Liver (tissue), 9 donors: ENCODE measurements around the gene ALDH1B1. TPM values are rescaled to one million over a fixed set of nuclear protein-coding genes. Genes with fewer than 3 reads are reported as not detected.

Experiments used
- DNase-seq: peaks from one replicate; pipeline ENCODE4 v3.0.0-alpha.2; 2017; ENCODE audit warnings: low spot score
- H3K27ac ChIP-seq, 2 donors: one replicate each; pipeline ENCODE4 v1.7.0; 2013; ENCODE audit warnings: inconsistent platforms in 2 of 2, low read length in 2 of 2, control low read depth in 1 of 2, low read depth in 1 of 2, mild to moderate bottlenecking in 1 of 2
- H3K27me3 ChIP-seq, 4 donors: one replicate each; pipeline versions ENCODE4 v1.6.1 to v1.7.0; 2013; ENCODE audit warnings: low read length in 3 of 4, inconsistent platforms in 1 of 4, mild to moderate bottlenecking in 1 of 4, moderate library complexity in 1 of 4; ENCODE audit not compliant: control insufficient read depth in 4 of 4, insufficient read depth in 4 of 4
- H3K36me3 ChIP-seq, 4 donors: one replicate each; pipeline versions ENCODE4 v1.6.1 to v1.7.0; 2013; ENCODE audit warnings: low read length in 3 of 4, mild to moderate bottlenecking in 3 of 4, low read depth in 1 of 4, moderate library complexity in 1 of 4; ENCODE audit not compliant: control insufficient read depth in 4 of 4, insufficient read depth in 3 of 4
- H3K4me1 ChIP-seq, 4 donors: one replicate each; pipeline versions ENCODE4 v1.6.1 to v1.7.0; 2013; ENCODE audit warnings: low read length in 3 of 4, mild to moderate bottlenecking in 3 of 4, moderate library complexity in 1 of 4; ENCODE audit not compliant: control insufficient read depth in 4 of 4, insufficient read depth in 4 of 4
- H3K4me3 ChIP-seq, 3 donors: one replicate each; pipeline versions ENCODE4 v1.6.1 to v1.7.0; 2013; ENCODE audit warnings: low read length in 3 of 3, control low read depth in 1 of 3, low read depth in 1 of 3, mild to moderate bottlenecking in 1 of 3
- H3K9ac ChIP-seq, 2 donors: one replicate each; pipeline ENCODE4 v1.7.0; 2013; ENCODE audit warnings: low read length in 2 of 2, mild to moderate bottlenecking in 2 of 2, moderate library complexity in 2 of 2, control low read depth in 1 of 2, low read depth in 1 of 2
- H3K9me3 ChIP-seq, 4 donors: one replicate each; pipeline versions ENCODE4 v1.6.1 to v1.7.0; 2013; ENCODE audit warnings: low read length in 3 of 4; ENCODE audit not compliant: control insufficient read depth in 4 of 4
- EGR1 ChIP-seq, 2 donors: IDR thresholded peaks; 2 replicates each; pipeline ENCODE4 v1.6.1; 2016 to 2018; ENCODE audit warnings: antibody characterized with exemption in 2 of 2, low read depth in 2 of 2
- FOXA1 ChIP-seq: IDR thresholded peaks from 2 replicates; pipeline ENCODE4 v1.6.1; 2016; ENCODE audit warnings: antibody characterized with exemption
- FOXA2 ChIP-seq: IDR thresholded peaks from 2 replicates; pipeline ENCODE4 v1.6.1; 2016; ENCODE audit warnings: antibody characterized with exemption
- GABPA ChIP-seq, 2 donors: IDR thresholded peaks in 1 of 2; conservative IDR thresholded peaks in 1 of 2; 2 replicates each; pipeline ENCODE4 v1.6.1; 2016; ENCODE audit warnings: antibody characterized with exemption in 2 of 2, mild to moderate bottlenecking in 1 of 2, moderate library complexity in 1 of 2
- HNF4A ChIP-seq, 2 donors: conservative IDR thresholded peaks; 2 replicates each; pipeline ENCODE4 v1.6.1; 2016; ENCODE audit warnings: antibody characterized with exemption in 2 of 2, mild to moderate bottlenecking in 2 of 2
- HNF4G ChIP-seq: IDR thresholded peaks from 2 replicates; pipeline ENCODE4 v1.6.1; 2016; ENCODE audit warnings: antibody characterized with exemption
- NR2F2 ChIP-seq: IDR thresholded peaks from 2 replicates; pipeline ENCODE4 v1.6.1; 2016; ENCODE audit warnings: antibody characterized with exemption
- RAD21 ChIP-seq, 2 donors: IDR thresholded peaks; 2 replicates each; pipeline ENCODE4 v1.6.1; 2016; ENCODE audit warnings: antibody characterized with exemption in 2 of 2, mild to moderate bottlenecking in 2 of 2
- RXRA ChIP-seq, 2 donors: IDR thresholded peaks; 2 replicates each; pipeline ENCODE4 v1.6.1; 2017 to 2018; ENCODE audit warnings: antibody characterized with exemption in 2 of 2, mild to moderate bottlenecking in 1 of 2
- SP1 ChIP-seq: IDR thresholded peaks from 2 replicates; pipeline ENCODE4 v1.6.1; 2018; ENCODE audit warnings: antibody characterized with exemption, mild to moderate bottlenecking
- TAF1 ChIP-seq: conservative IDR thresholded peaks from 2 replicates; pipeline ENCODE4 v1.6.1; 2016; ENCODE audit warnings: antibody characterized with exemption, mild to moderate bottlenecking
- YY1 ChIP-seq: IDR thresholded peaks from 2 replicates; pipeline ENCODE4 v1.6.1; 2016; ENCODE audit warnings: antibody characterized with exemption, mild to moderate bottlenecking
- WGBS: extraction: QIAGEN DNeasy Blood & Tissue Kit; methylation state at CpG from one replicate; pipeline ENCODE4 v1.1.7; 2013; 5-methylcytosine and 5-hydroxymethylcytosine counted together
- polyA plus RNA-seq, 2 donors: library from polyadenylated mRNA; stranded (reverse) in 1 of 2; unstranded in 1 of 2; fragments of 200-250 nt in 1 of 2; fragments of >200 nt in 1 of 2; fragmentation: Nextera tagmentation in 1 of 2; extraction: Ambion mirVana in 1 of 2; gene quantifications; one replicate each; pipeline versions ENCODE4 v1.2.1 to v1.2.3, GENCODE V29; 2013 to 2015
- total RNA-seq, 2 donors: library from RNA; depleted of rRNA; stranded (reverse); fragments of >200 nt; gene quantifications; one replicate each; pipeline ENCODE4 v1.2.3, GENCODE V29; 2014
- TF ChIP-seq, protein P1 (sequence below): IDR thresholded peaks from 2 replicates; pipeline ENCODE4 v1.6.1; 2016; ENCODE audit warnings: antibody characterized with exemption
- TF ChIP-seq, protein P2 (sequence below): IDR thresholded peaks from 2 replicates; pipeline ENCODE4 v1.6.1; 2016; ENCODE audit warnings: antibody characterized with exemption
- TF ChIP-seq, protein P3 (sequence below): IDR thresholded peaks from 2 replicates; pipeline ENCODE4 v1.6.1; 2016; ENCODE audit warnings: antibody characterized with exemption, mild to moderate bottlenecking
- TF ChIP-seq, protein P4 (sequence below): fragments of 150-350 bp; IDR thresholded peaks from 2 replicates; pipeline ENCODE4 v1.5.1; 2017; ENCODE audit warnings: improper control_type of control experiment, low read depth, low read length; ENCODE audit not compliant: missing input control
- donor health status: healthy.
- donor health status: healthy.
- donor health status: healthy.
- donor health status: healthy.
- donor health status: healthy.

Gene ALDH1B1
- total and polyA plus RNA-seq, 4 donors: 18.9 to 73.9 (median 52.6) TPM

DNA sequence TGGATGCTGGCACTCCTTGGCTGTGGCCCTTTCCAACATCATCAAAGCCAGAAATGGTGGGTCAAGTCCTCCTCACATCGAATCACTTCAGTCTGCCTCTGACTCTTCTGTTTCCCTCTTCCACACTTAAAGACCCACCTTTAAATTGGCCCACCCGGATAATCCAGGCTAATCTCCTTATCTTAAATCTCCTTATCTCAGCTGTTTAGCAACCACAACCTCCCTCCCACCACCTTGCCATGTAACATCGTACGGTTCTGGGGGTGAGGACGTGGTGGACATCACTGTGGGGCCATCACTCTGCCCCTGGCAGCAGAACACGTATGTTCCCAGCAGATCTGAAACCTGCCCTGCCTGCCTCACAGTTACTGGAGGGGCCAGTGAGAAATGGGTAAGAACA lies 20.2 kb downstream of the ALDH1B1 start:
- Histone ChIP-seq H3K27ac (no peak overlapping the region), H3K9ac (no peak overlapping the region), H3K4me1 (no peaks in the 10 kb centered on the region), H3K36me3 (no peaks in the 10 kb centered on the region), H3K27me3 (no peaks in the 10 kb centered on the region), H3K9me3 (no peaks in the 10 kb centered on the region), H3K4me3 (no peak overlapping the region)
- TF ChIP-seq FOXA2: no peak
- no peak for TF ChIP-seq HNF4G
- no peak for TF ChIP-seq YY1
- no peak for TF ChIP-seq HNF4A (conservative IDR thresholded peaks at IDR 0.05)
- no peak for TF ChIP-seq NR2F2
- no peak for TF ChIP-seq RAD21 (IDR thresholded peaks at IDR 0.05)
- TF ChIP-seq, protein P1, sequence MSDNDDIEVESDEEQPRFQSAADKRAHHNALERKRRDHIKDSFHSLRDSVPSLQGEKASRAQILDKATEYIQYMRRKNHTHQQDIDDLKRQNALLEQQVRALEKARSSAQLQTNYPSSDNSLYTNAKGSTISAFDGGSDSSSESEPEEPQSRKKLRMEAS: no peak
- TF ChIP-seq, protein P2, sequence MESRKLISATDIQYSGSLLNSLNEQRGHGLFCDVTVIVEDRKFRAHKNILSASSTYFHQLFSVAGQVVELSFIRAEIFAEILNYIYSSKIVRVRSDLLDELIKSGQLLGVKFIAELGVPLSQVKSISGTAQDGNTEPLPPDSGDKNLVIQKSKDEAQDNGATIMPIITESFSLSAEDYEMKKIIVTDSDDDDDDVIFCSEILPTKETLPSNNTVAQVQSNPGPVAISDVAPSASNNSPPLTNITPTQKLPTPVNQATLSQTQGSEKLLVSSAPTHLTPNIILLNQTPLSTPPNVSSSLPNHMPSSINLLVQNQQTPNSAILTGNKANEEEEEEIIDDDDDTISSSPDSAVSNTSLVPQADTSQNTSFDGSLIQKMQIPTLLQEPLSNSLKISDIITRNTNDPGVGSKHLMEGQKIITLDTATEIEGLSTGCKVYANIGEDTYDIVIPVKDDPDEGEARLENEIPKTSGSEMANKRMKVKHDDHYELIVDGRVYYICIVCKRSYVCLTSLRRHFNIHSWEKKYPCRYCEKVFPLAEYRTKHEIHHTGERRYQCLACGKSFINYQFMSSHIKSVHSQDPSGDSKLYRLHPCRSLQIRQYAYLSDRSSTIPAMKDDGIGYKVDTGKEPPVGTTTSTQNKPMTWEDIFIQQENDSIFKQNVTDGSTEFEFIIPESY: no peak
- no peak for TF ChIP-seq RXRA (IDR thresholded peaks at IDR 0.05)
- WGBS: 72% methylated on average over 6 of the region's 6 CpGs
- DNase-seq: no peak

DNA sequence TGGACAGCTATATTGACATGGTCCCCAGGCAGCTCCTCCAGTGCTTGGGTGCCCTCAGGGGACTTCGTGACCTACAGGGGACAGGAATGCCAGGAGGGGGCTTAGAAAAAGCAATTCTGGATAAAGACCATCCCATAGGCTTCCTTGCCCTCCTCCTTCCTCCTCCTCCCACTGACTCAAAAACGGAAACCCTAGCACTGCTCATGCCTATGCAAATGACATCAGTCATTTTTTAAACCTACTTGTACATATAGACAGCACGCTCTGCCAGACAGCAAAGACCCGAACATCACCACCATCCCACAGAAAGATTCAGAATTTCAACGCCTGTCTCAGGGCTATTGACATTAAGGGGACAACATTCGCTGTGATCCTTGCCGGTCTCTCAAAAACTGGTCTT lies 20.8 kb downstream of the ALDH1B1 start:
- Histone ChIP-seq H3K36me3 (no peaks in the 10 kb centered on the region), H3K27ac (no peak overlapping the region), H3K4me1 (no peaks in the 10 kb centered on the region), H3K27me3 (no peaks in the 10 kb centered on the region), H3K4me3 (no peak overlapping the region), H3K9ac (no peak overlapping the region), H3K9me3 (no peaks in the 10 kb centered on the region)
- DNase-seq: no peak
- WGBS: 77% methylated on average over 7 of the region's 7 CpGs
- TF ChIP-seq NR2F2 (no peak), RAD21 (IDR thresholded peaks at IDR 0.05) (no peak), FOXA1 (no peak), HNF4A (conservative IDR thresholded peaks at IDR 0.05) (no peak), TAF1 (no peak), YY1 (no peak), RXRA (IDR thresholded peaks at IDR 0.05) (no peak), FOXA2 (no peak), EGR1 (IDR thresholded peaks at IDR 0.05; ENCODE audit: low read depth in 2 of 2) (no peak), GABPA (IDR thresholded peaks at IDR 0.05 in 1 of 2, conservative IDR thresholded peaks at IDR 0.05 in 1 of 2) (no peak), HNF4G (no peak), SP1 (no peak)
- TF ChIP-seq, protein P3, sequence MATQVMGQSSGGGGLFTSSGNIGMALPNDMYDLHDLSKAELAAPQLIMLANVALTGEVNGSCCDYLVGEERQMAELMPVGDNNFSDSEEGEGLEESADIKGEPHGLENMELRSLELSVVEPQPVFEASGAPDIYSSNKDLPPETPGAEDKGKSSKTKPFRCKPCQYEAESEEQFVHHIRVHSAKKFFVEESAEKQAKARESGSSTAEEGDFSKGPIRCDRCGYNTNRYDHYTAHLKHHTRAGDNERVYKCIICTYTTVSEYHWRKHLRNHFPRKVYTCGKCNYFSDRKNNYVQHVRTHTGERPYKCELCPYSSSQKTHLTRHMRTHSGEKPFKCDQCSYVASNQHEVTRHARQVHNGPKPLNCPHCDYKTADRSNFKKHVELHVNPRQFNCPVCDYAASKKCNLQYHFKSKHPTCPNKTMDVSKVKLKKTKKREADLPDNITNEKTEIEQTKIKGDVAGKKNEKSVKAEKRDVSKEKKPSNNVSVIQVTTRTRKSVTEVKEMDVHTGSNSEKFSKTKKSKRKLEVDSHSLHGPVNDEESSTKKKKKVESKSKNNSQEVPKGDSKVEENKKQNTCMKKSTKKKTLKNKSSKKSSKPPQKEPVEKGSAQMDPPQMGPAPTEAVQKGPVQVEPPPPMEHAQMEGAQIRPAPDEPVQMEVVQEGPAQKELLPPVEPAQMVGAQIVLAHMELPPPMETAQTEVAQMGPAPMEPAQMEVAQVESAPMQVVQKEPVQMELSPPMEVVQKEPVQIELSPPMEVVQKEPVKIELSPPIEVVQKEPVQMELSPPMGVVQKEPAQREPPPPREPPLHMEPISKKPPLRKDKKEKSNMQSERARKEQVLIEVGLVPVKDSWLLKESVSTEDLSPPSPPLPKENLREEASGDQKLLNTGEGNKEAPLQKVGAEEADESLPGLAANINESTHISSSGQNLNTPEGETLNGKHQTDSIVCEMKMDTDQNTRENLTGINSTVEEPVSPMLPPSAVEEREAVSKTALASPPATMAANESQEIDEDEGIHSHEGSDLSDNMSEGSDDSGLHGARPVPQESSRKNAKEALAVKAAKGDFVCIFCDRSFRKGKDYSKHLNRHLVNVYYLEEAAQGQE: no peak
- TF ChIP-seq, protein P1: no peak
- TF ChIP-seq, protein P4, sequence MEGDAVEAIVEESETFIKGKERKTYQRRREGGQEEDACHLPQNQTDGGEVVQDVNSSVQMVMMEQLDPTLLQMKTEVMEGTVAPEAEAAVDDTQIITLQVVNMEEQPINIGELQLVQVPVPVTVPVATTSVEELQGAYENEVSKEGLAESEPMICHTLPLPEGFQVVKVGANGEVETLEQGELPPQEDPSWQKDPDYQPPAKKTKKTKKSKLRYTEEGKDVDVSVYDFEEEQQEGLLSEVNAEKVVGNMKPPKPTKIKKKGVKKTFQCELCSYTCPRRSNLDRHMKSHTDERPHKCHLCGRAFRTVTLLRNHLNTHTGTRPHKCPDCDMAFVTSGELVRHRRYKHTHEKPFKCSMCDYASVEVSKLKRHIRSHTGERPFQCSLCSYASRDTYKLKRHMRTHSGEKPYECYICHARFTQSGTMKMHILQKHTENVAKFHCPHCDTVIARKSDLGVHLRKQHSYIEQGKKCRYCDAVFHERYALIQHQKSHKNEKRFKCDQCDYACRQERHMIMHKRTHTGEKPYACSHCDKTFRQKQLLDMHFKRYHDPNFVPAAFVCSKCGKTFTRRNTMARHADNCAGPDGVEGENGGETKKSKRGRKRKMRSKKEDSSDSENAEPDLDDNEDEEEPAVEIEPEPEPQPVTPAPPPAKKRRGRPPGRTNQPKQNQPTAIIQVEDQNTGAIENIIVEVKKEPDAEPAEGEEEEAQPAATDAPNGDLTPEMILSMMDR: no peak
- TF ChIP-seq, protein P2: no peak
